Myocyte (in vitro differentiated cells): ENCODE data around the gene ZSCAN5A. TPM values are rescaled to one million over a fixed set of nuclear protein-coding genes. Genes with fewer than 3 reads are reported as not detected.
"Not testable (repeated sequence)": the region's sequence is repeated elsewhere in the genome, so short reads cannot be mapped to it uniquely, and the experiment has no call there.

Experiments used
- DNase-seq: peaks from one replicate; pipeline ENCODE4 v3.0.0-alpha.2; 2012; ENCODE audit warnings: low read depth
- total RNA-seq: library from RNA; depleted of rRNA; stranded (reverse); fragments of >200 nt; gene quantifications from 2 replicates; pipeline ENCODE4 v1.2.3, GENCODE V29; 2014

The ZSCAN5A gene
- total RNA-seq, 1 donor from 2014 or later = 4.8 TPM

DNA sequence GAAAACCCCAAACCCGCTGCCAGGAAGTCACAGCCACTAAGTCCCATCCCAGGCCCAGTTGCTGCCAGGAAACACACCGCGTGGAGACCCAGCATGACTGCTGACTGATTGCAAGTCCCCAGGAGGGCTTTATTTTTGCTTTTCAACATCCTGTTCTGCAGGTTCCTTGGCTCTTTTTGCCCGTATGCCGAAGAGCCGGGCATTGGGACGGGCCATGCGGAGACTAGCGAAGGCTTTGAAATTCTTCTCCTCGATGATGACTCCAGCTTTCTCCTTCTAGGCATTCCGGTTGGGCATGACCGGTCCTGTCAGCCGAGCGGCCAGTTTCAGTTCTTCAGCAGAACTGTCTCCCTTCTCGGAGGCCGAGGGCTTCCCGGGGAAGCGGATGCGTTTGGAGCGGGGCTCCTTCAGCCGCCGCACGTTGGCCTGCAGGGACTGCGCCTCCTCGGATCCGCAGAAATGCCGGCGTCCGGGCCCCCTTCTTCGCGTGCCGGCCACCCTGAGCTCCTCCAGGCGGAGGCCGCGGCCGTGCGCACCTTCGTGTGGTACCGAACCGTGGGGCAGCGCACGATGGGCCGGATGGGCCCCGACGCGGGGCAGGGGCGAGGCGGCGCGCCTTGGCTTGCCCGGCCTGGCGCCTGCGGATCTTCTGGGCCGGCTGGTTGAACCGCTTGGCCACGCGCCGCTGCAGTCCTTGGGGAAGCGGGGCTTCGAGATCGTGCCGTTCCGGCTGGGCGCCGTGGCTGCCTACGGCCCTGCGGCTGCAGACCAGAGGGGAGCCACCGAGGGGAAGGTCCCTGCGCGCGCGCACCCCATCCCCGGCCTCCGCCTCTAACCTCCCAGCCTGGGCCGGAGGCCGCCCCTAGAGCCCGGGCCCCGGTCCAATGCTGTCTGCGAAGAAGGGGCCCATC, 97.3 kb downstream of the ZSCAN5A start:
- DNase-seq = no peak

DNA sequence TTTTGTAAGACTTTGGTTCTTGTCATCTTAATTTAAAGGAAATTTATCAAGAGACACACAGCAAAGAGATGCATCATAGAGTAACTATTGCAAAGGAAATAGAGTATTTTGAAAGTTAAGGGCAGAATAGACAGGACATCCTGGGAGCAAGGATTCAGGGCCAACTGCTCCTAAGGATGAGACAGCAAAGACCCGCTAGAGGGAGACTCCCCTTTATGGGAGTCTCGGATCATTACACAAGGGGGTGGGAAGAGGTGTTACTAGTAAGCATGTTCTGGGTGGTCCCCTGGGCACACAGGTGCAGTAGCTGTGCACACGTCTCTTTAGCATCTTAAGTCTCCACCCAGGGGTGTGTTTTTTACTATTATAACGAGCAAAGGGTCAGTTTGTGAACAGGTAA, 102.9 kb downstream of the ZSCAN5A start:
- DNase-seq = no peak

DNA sequence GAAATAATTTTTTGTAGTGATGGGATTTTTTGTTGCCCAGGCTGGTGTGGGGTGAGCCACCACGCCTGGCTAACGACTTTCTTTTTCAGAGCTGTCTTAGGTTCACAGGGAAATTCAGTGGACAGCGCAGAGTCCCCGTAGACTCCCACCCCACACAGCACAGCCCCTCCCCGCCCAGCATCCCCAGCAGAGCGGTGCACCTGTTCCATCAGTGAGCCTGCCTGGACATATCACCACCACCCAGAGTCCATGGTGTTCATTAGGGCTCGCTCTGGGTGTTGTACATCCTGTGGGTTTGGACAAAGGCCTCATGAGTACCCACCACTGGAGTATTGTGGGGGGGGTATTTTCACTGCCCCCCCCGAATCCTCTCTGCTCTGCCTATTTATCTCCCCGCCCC, 104.6 kb downstream of the ZSCAN5A start:
- DNase-seq = not testable (repeated sequence)

DNA sequence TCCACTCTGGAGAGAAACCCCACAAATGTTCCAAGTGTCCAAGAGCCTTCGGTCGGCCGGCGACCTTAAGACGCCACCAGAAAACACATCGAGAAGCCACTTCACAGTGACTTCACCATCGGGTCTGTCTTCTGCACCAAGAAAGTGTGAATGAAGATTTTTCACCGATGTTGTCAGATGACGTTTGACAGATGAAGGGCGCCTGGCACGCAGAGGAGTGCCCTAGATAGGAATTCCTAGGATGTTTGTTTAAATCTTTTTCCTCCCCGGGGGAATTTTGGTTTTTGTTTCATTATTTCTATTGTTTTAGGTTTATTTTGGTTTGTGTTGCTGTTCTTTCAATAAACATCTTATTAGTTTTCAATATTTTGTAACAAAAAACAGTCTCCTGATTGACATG, 105.5 kb downstream of the ZSCAN5A start:
- no peak for DNase-seq

DNA sequence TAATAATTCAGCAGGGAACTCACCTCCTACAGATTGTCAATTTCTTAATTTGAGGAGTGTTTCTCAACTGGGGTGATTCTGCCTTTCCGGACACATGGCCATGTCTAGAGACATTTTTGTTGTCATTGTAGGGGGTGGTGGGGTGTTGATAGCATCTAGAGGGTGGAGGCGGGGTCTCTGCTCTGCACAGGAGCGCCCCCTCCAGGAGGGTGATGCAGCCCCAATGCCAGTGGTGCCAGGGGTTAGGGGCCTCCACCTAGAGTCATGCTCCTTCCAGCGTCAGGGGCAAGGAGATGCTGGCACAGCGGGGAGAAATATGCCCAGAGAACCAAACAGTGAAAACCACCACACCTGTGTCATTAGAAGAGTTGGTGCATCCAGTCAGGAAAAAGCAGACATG, 107.1 kb downstream of the ZSCAN5A start:
- not testable (repeated sequence) for DNase-seq

DNA sequence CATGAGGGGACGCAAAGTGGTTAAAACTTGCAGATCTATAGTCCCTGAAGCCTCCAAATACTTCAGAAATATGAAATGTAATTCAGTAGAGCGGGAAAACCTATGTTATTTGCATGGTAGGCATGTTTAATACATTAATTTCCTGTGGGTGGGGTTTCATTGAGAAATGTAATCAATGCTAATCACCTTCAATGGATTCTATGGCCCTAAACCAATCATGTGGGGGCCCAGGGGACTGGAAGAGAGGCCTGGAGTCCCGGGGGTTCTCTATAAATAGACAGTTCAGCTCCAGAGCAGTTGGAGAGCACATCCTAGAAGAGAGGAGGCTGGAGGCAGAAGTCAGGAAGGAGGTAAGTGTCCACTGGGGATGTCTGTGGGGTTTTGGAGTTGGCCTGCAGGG, 112.7 kb downstream of the ZSCAN5A start, which contains the start of gene ZSCAN5C:
ZSCAN5C (plus strand) TSS at position 301 of the 400 bp plus-strand sequence. CDS start 3,641 bp downstream, outside the sequence.
- no peak for DNase-seq

DNA sequence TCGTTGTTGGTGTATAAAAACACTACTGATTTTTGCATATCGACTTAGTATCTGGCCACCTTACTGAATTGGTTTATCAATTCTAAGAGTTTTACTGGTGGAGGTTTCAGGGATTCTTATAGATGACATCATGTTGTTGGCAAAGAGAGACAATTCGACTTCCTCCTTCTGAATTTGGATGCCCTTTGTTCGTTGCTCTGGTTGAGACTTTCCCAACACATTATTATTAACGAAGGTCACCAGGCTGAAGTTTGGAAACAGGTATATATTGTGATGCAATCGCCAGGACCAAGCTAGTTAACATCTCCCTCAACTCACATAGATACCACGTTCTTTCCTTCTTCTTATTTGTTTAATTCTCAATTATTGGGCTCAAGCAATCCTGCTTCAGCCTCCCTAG, 115.0 kb downstream of the ZSCAN5A start:
- DNase-seq = no peak

DNA sequence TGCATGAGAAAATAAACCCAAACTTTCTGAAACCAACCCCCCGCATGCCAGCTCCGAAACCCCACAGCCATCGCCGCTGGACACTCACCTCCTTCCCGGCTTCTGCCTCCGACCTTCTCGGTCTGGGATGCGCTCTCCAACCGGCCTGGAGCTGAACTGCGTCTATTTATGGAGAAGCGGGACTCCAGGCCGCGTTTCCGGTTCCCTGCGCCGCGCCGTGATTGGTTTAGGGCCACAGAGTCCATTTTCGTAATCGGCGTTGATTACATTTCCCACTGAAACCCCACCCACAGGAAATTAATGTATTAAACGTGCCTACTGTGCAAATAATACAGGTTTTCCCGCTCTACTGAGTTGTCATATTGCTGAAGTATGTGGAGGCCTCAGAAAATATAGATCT, 117.0 kb downstream of the ZSCAN5A start, which contains the start of gene ZSCAN5B:
ZSCAN5B (minus strand) TSS at position 138 of the 400 bp plus-strand sequence. CDS start 4,731 bp downstream, outside the sequence.
- not testable (repeated sequence) for DNase-seq

DNA sequence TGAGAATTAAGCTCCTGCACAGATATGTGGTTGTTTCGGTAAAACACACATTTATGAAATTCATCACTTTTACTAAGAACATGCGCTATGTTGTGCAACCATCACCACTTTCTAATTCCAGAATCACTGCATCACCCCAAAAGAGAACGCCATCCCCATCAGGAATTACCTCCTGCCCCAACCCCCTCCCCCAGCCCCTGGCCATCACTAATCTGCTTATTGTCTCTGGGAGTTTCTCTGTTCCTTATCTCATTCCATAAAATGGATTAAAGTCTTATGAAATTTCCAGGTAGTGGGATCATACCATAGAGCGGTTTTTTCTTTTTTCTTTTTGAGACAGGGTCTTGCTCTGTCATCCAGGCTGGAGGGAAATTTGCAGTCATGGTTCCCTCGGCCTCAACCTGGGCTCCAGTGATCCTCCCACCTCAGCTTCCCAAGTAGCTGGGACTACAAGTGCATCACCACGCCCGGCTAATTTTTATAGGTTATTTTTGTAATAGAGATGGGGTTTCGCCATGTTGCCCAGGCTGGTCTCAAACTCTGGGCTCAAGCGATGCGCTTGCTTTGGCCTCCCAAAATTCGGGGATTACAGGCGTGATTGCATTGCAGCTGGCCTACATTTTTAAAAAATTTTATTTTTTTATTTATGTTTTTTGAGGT, 120.5 kb downstream of the ZSCAN5A start:
- DNase-seq = no peak

DNA sequence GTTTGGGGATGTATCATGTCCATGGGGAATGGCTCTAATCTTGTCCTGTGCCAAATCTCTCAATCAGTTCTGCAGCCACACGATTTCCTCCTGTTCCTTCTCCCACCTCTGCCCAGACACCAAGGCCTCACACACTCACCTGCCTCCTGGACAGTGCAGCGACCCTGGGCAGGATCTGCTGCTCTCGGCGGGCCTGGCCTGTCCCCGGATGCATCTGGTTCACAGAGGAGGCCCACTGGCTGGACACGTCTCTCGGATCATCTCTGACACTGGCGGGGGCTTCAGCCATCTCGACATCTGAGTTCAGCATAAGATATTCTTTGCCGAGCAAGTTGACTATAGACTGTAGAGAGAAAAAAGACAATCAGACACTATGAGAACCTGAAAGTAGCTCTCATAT, 122.9 kb downstream of the ZSCAN5A start:
- no peak for DNase-seq

DNA sequence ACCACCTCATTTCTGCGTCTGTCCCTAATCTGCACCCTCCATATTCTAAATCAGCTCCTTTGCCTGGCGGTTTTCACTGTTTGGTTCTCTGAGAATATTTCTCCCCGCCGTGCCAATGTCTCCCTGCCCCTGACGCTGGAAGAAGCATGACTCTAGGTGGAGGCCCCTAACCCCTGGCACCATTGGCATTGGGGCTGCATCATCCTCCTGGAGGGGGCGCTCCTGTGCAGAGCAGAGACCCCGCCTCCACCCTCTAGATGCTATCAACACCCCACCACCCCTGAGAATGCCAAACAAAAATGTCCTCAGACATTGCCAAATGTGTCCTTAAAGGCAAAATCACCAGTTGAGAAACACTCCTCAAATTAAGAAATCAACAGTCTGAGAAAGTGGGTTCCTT, 123.5 kb downstream of the ZSCAN5A start:
- no peak for DNase-seq

DNA sequence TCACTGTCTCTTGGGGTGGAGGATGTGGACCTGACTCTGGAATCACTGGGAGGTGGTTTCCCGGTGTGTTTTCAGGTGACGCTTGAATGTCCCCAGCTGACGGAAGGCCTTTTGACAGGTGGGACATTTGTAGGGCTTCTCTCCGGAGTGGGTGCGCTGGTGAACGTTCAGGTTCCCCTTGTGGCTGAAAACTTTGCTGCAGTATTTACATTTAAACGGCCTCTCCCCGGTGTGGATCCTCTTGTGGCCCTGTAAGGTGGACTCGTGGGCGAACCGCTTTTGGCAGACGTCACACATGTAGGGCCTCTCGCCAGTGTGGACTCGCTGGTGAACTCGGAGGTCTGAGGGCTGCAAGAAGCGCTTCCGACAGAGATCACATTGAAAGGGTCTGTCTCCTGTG, 124.9 kb downstream of the ZSCAN5A start:
- no peak for DNase-seq

DNA sequence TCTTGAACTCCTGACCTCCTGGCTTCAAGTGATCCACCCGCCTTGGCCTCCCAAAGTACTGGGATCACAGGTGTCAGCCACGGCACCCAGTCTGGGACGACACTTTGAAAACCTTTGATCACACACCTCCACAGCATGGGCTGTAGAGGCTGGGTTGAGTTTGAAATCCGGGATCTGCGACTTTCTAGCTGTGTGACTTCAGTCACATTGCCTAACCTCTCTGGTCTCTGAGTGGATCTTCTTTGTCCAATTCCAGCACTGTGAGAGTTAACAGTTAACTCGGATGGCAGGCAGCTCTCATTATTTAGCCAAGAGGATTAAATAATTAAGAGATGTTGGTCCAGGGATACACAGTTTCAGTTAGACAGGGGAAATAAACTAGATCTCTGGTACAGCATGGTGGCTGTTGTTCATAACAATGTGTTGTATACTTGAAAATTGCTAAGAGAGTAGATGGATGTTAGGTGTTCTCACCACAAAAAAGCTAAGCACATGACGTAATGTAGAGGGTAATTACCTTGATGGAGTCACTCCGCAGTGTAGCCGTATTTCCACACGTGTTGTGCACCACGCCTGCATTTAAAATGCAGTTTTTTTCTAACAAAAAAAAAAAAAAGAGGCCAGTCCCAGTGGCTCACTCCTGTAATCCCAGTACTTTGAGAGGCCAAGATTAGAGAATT, 136.9 kb downstream of the ZSCAN5A start:
- no peak for DNase-seq

DNA sequence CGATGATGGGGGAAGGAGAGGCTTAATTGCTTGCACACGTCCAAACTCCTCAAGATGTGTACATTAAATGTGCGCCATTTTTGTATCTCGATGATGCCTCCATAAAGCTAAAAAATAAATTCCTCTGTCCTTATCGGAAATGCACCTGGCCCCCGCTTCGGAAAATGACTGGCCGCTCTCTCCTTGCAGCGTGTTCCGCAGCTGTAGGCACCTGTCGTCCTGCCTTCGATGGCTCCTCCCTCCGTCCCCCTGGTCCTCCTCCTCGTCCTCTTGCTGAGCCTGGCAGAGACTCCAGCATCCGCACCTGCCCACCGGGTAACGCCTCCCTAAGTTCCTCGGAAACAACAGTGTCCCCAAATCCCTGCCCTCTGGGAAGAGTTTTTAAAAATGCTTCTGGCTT, 137.8 kb downstream of the ZSCAN5A start:
- DNase-seq = no peak

DNA sequence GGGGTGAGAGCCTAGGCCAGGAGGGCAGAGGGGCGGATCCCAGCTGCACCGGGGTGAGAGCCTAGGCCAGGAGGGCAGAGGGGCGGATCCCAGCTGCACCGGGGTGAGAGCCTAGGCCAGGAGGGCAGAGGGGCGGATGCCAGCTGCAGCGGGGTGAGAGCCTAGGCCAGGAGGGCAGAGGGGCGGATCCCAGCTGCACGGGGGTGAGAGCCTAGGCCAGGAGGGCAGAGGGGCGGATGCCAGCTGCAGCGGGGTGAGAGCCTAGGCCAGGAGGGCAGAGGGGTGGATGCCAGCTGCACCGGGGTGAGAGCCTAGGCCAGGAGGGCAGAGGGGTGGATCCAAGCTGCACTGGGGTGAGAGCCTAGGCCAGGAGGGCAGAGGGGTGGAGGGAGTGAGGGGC, 138.3 kb downstream of the ZSCAN5A start:
- not testable (repeated sequence) for DNase-seq

DNA sequence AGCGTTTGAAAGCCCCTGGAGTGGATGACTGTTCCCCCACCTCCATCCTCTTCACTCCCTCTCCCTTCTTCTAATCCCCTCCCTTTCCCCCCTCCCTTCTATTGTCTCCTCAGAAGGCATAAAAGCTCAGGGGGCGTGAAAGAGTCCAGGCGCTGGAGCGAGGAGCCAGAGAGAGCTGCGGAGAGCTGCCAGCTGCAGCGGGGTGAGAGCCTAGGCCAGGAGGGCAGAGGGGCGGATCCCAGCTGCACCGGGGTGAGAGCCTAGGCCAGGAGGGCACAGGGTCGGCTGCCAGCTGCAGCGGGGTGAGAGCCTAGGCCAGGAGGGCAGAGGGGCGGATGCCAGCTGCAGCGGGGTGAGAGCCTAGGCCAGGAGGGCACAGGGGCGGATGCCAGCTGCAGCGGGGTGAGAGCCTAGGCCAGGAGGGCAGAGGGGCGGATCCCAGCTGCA, 138.8 kb downstream of the ZSCAN5A start, which contains the start of gene GALP:
GALP (plus strand) TSS at position 148 of the 447 bp plus-strand sequence. CDS start 1,101 bp downstream, outside the sequence.
- DNase-seq = not testable (repeated sequence)

DNA sequence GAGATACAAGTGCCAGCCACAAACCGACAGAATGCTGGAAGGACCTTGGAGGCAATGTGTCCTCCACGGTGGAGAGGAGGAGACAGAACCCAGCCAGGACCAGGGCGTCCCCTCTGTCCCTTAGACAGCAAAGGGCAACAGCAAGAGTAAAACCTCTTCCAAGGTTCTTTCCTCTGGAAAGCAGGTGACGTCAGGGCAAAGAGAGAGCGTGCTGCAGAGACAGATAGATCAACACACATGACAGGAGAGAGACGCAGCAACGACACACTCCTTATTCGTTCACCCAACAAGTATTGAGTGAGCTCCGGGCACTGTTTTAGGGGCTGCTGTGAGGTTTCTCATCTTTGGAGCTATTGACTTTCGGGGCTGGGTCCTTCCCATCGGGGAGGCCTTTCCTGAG, 140.1 kb downstream of the ZSCAN5A start:
- DNase-seq = no peak

DNA sequence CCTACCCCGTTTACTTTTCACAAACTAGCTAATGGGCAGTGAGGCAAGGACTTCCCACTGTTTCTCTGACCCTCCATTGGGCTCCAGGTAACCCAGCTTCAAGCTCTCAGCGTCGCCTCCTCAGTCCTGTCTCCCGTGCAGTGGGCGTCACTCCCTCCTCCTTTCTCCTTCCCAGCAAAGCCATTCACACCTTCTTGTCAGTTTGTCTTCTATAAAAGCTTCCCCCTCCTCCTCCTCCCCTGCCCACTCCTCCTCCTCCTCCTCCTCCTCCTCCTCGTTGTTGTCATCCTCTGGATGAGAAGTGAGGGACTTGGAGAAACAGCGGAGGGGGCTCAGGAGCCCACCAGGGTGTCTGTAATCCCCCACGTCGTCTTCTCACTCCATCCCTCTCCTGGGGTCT, 140.6 kb downstream of the ZSCAN5A start:
- no peak for DNase-seq
